ENCODE data around the gene SUSD6. TPM values are rescaled to one million over a fixed set of nuclear protein-coding genes. Genes with fewer than 3 reads are reported as not detected.

SUSD6 gene
- total RNA-seq, 1 donor from 2014 or later = 14.8 TPM

- DNase-seq (ENCODE audit: low spot score) (no peak), ATAC-seq (no peak)
Observed at GRCh38 chr14:69754487-69754886, 143.1 kb downstream of the SUSD6 start.

- no peak for ATAC-seq
Observed at GRCh38 chr14:69755296-69755695, 143.9 kb downstream of the SUSD6 start.

GRCh38 chr14:69755784-69756183 lies 144.4 kb downstream of the SUSD6 start:
- no peak for DNase-seq (ENCODE audit: low spot score)
- peak; percentile 23 for ATAC-seq

More at GRCh38 chr14:69755296-69755695, 143.9 kb downstream of the SUSD6 start:
- DNase-seq (ENCODE audit: low spot score) = no peak

- no peak for ATAC-seq
- DNase-seq (ENCODE audit: low spot score) = no peak
Observed at GRCh38 chr14:69756298-69756697, 144.9 kb downstream of the SUSD6 start.

GRCh38 chr14:69760810-69761209 lies 149.4 kb downstream of the SUSD6 start:
- ATAC-seq (no peak), DNase-seq (ENCODE audit: low spot score) (no peak)

- ATAC-seq = no peak
- no peak for DNase-seq (ENCODE audit: low spot score)
Observed at GRCh38 chr14:69763761-69764510, 152.5 kb downstream of the SUSD6 start.

Other genes starting within 250 kb of the SUSD6 start
- gene ERH, start 213.3 kb upstream of the SUSD6 start, total RNA-seq = 53.2 TPM
- gene SLC39A9, start 212.9 kb upstream of the SUSD6 start, total RNA-seq = 55.2 TPM
- gene PLEKHD1, start 126.9 kb upstream of the SUSD6 start, total RNA-seq = not detected
- gene CCDC177, start 36.7 kb upstream of the SUSD6 start, total RNA-seq = 0.08 TPM
- gene SRSF5, start 155.5 kb downstream of the SUSD6 start, total RNA-seq = 160 TPM
- 117 TPM for gene SLC10A1, start 185.6 kb downstream of the SUSD6 start, total RNA-seq